Transverse colon (tissue), 4 donors: ENCODE measurements around the gene MFSD6L.

Experiments used
- CTCF ChIP-seq, 5 experiments: fragments of 200-600 bp in 3 of 5; fragments of 450-650 bp in 2 of 5; sonication (generic) in 3 of 5; IDR thresholded peaks; 1 replicate in 2 of 5; 2 replicates in 3 of 5; pipeline ENCODE4 v1.5.1; 2016 to 2017; ENCODE audit warnings: antibody characterized with exemption in 5 of 5, inconsistent platforms in 3 of 5, mild to moderate bottlenecking in 2 of 5, moderate library complexity in 1 of 5
- POLR2A ChIP-seq: fragments of 450-650 bp; IDR thresholded peaks from one replicate; pipeline ENCODE4 v1.6.1; 2016; ENCODE audit warnings: antibody characterized with exemption, mild to moderate bottlenecking, moderate library complexity
- POLR2AphosphoS5 ChIP-seq, 3 donors: sonication (generic); formaldehyde crosslinking; IDR thresholded peaks; one replicate each; pipeline ENCODE4 v1.6.1; 2016; ENCODE audit warnings: antibody characterized with exemption in 3 of 3

- TF ChIP-seq CTCF (IDR thresholded peaks at IDR 0.05): no peak
- TF ChIP-seq POLR2AphosphoS5 (IDR thresholded peaks at IDR 0.05): no peak
- no peak for TF ChIP-seq POLR2A
These were observed 2.1 kb upstream of the MFSD6L start for GRCh38 chr17:8801135-8801840.
